HTR-8/SVneo (cell line): Measurements from ENCODE around the gene INSYN2B.

Experiments used
- DNase-seq: peaks from one replicate; pipeline ENCODE4 v3.0.0; 2011; ENCODE audit warnings: low spot score, mixed read lengths; ENCODE audit not compliant: insufficient read length
- FAIRE-seq: peaks from 2 replicates; lab custom pipeline; 2011; peaks lifted over from hg19 to GRCh38; lab: Jason Lieb, UNC

INSYN2B gene

GRCh38 chr5:169938439-169938838, 41.9 kb downstream of the INSYN2B start:
- DNase-seq (no peak), FAIRE-seq (no peak)

- no peak for DNase-seq
- no peak for FAIRE-seq
These were observed 44.5 kb downstream of the INSYN2B start for GRCh38 chr5:169935762-169936161.

GRCh38 chr5:169934990-169935389, 45.3 kb downstream of the INSYN2B start:
- DNase-seq (no peak), FAIRE-seq (no peak)

- FAIRE-seq = no peak
- no peak for DNase-seq
These were observed 46.7 kb downstream of the INSYN2B start for GRCh38 chr5:169933616-169934015.

DNA sequence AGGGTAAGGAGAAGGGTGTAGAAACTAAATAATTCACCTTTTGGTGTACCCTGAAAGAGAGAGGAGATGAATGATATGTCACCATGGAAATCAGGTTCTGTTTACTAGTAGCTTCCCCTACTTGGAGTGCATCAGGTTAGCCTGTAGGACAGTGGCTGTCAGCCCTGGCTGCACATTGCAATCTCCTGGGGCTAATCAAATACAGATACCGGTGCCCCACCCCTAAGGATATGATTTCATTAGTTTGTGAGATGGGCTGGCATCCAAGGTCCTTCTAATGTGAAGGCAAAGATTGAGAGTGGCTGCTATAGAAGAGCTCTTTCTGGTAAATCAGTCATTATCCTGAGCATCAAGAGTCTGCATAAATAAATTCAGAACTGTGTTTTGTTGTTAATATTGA, 47.2 kb downstream of the INSYN2B start:
- DNase-seq = no peak
- no peak for FAIRE-seq

DNA sequence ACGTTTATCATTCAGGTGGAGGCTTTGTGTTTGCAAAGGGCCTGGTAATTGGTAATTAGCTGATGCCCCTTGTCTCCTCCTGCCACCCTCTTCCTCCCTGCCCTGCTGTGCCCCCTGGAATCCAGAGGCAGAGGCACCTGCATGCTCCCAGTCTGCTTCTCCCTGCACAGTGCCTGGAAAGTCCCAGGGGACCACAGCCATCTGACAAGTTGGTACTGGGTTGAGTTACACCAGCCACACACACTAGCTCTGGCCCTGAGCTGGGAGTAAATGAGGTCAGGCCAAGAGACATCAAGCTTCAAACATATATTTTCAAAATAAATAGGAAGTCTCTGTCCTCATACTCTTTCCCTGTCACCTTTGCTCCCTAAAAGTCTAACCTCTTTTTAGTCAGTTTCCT, 56.3 kb downstream of the INSYN2B start:
- FAIRE-seq (no peak), DNase-seq (no peak)

GRCh38 chr5:169922474-169922873, 57.8 kb downstream of the INSYN2B start:
- FAIRE-seq = no peak
- DNase-seq = no peak

- FAIRE-seq (no peak), DNase-seq (no peak)
These were observed 58.3 kb downstream of the INSYN2B start for GRCh38 chr5:169921949-169922348.

DNA sequence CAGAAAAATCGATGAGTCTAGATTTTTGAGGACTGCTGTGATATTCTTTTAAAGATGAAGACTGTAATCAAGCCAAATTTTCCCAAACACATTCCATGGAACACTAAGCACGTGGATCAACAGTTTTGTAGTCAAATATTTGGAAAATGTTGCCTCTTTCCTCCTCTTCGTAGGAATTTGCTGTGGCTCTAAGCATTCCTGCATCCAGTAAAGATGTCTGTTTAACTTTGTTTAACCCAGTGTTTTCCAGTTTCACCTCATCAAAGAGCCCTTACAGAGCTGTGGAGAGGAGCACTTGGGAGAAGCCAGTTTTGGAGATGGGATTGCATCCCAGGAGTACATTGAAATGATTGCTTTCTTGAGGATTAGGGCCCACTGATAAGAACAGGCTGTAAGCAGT, 58.9 kb downstream of the INSYN2B start:
- DNase-seq (no peak), FAIRE-seq (no peak)

- FAIRE-seq (no peak), DNase-seq (no peak)
These were observed 59.8 kb downstream of the INSYN2B start for GRCh38 chr5:169920474-169920873.

- no peak for DNase-seq
- FAIRE-seq = no peak
These were observed 62.1 kb downstream of the INSYN2B start for GRCh38 chr5:169918228-169918627.

DNA sequence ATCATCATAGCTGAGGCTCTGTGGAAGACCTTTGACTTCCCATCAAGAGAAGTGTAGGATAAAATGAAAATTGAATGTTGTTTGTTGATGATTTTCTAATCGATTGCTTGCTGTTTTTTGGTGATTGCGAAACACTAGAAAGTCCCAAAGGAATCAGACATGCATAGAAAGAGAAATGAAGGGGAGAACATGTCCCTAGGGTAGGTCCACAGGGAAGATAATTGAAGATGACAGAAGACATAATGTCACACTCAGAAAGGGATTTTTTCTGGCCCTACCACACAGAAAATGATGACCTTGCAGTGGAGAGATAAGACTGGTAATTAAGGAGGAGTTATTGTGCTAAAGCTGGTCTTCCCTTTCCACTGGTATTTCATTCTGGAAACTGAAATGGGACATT, 62.8 kb downstream of the INSYN2B start:
- DNase-seq (no peak), FAIRE-seq (no peak)

DNA sequence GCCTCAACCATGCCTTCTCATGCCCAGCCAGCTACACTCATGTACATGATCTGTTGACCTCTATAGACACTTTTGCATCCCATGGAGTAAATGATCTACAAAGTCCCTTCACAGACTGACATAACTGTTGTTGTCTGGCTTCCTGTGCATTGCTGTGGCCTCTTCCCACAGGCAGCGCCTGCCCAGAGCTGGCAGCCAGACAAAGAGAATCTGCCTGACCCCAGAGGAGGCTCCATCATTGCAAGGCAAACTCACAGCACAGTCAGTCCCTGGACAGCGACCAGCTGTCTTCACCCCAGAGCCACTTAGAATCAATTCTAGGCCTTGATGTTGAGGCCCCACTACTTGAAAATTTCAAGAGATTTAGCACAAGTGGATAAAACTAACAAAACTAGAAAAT, 65.5 kb downstream of the INSYN2B start:
- DNase-seq (no peak), FAIRE-seq (no peak)

GRCh38 chr5:169913479-169913878, 66.8 kb downstream of the INSYN2B start:
- DNase-seq (no peak), FAIRE-seq (no peak)

DNA sequence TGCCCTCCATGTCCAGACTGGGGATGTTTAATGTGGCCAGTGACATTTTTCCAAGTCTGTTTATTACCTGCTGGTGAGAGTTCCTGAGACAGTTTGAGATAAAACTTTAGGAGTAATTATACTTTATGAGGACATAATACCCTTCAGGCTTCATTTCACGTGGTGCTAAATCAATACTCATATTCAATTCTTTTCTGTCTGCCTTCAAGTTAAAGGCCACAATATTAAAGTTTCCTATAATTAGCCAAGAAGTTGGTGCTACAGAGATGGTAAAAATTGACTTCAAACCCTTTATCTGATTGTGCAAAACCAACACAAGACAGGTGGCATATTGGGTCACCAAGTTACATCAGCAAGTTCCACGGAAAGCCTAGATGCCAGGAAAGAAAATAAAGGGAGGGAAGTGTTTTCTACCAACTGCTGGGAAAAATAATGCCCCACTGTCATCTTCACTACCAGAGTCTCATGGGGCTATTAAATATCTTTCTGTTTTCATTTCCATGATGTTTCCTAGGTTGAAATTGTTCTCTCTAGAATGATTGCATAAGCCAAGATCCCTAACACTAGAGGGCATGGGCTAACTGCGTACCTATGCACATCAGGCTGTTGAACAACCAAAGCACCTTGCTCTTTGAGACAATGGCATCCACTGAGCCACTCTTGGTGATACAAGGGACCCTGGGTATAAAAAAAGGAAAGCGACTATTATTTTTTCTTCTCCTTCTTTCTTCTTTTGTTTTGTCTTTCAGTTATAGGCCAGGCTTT, 68.7 kb downstream of the INSYN2B start:
- no peak for DNase-seq
- FAIRE-seq = no peak

- FAIRE-seq (no peak), DNase-seq (no peak)
These were observed 69.9 kb downstream of the INSYN2B start for GRCh38 chr5:169910393-169910792.

- DNase-seq = no peak
- no peak for FAIRE-seq
These were observed 70.3 kb downstream of the INSYN2B start for GRCh38 chr5:169909945-169910344.

GRCh38 chr5:169908864-169909263, 71.4 kb downstream of the INSYN2B start:
- no peak for FAIRE-seq

DNA sequence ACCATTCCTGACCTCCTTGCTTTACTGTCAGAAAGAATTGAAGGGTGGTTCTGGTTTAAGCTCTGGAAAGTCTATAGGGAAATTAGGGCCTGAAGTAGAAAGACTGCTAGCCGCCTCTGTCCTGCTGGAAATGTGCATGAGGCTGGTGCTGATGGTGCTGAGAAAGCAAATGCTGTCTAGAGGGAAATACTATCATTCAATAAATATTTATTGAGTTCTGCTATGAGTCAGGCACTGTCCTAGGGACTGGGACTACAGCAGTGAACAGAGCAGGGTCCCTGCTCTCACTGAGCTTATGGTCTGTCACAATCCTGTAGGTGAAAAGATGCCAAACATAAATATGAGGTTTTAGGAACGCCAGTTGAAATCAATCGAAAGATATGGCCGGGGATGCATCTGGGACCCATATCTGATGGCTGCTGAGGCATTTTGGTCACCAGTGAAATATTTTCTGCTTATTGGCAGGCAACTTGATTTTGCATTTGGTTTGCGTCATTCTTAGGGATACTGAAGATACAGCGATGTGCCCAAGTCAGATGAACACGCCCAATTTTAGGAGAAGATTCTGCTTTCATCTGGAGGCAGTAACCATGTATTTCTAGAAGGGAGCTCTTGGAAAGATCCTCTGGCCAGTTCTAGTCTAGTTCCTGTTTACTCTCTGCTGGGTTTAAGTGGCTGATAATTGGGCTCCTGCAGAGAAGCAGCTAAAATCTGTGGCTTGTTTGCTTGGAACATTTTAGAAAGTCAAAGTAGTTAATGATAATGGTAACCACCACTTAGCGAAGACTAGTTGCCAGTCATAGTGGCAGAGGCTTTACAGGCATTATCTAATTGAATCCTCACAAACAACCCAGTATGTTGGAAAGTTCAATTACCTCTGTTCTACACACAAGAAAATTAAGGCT, 73.3 kb downstream of the INSYN2B start:
- no peak for DNase-seq
- no peak for FAIRE-seq

More at GRCh38 chr5:169908864-169909263, 71.4 kb downstream of the INSYN2B start:
- DNase-seq = no peak

- no peak for FAIRE-seq
These were observed 75.3 kb downstream of the INSYN2B start for GRCh38 chr5:169905017-169905416.

DNA sequence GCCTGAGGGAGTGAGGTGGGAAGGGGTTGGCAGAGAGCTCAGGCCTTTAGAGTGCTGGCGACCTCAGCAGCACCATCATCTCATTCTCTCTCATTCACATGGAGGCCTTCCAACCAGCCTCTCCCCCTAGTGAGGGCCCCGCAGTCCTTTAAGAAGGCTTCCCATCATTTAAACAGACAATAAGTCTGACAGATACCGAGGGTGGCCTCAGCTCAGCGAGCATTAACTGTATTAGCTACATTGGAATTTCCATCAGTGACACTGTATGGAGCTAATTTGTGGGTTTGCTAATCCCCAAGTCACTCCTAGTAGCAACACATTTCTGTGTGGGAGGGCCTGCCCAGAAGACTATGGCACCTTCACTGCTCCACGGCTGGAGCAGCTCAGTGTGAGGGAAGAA, 75.8 kb downstream of the INSYN2B start:
- FAIRE-seq (no peak), DNase-seq (no peak)

More at GRCh38 chr5:169905017-169905416, 75.3 kb downstream of the INSYN2B start:
- DNase-seq = no peak
